ENCODE results near the gene DGKI.
"Not testable (repeated sequence)": the region's sequence is repeated elsewhere in the genome, so short reads cannot be mapped to it uniquely, and the experiment has no call there.

The DGKI gene

GRCh38 chr7:137836113-137836509, 10.7 kb downstream of the DGKI start:
- Histone ChIP-seq H3K27ac (ENCODE audit: low read length) (no peak overlapping the region), H3K36me3 (ENCODE audit: control insufficient read depth, insufficient read depth, low read length) (no peaks in the 10 kb centered on the region), H3K27me3 (ENCODE audit: control insufficient read depth, insufficient read depth, low read length) (no peaks in the 10 kb centered on the region), H3K9me3 (ENCODE audit: control insufficient read depth, insufficient read depth, low read length) (peaks cover 4% of the 10 kb centered on the region), H3K4me3 (ENCODE audit: low read length) (no peak overlapping the region), H3K4me1 (ENCODE audit: control insufficient read depth, insufficient read depth, low read length) (peaks cover 2% of the 10 kb centered on the region; the same call in 1 of the 2 replicates)
- no CpG with 5 or more reads among the region's 3 CpGs for WGBS (ENCODE audit: insufficient coverage, insufficient read length)
- DNase-seq (ENCODE audit: low read depth, low spot score), result no peak

- H3K27ac ChIP-seq (ENCODE audit: low read length), result no peak overlapping the region
- peaks cover 2% of the 10 kb centered on the region; the same call in 1 of the 2 replicates for H3K4me1 ChIP-seq (ENCODE audit: control insufficient read depth, insufficient read depth, low read length)
- no peak overlapping the region for H3K4me3 ChIP-seq (ENCODE audit: low read length)
- no peaks in the 10 kb centered on the region for H3K36me3 ChIP-seq (ENCODE audit: control insufficient read depth, insufficient read depth, low read length)
- DNase-seq (ENCODE audit: low read depth, low spot score), result no peak
- no peaks in the 10 kb centered on the region for H3K27me3 ChIP-seq (ENCODE audit: control insufficient read depth, insufficient read depth, low read length)
- 100% methylated on average over 1 of the region's 3 CpGs for WGBS (ENCODE audit: insufficient coverage, insufficient read length)
- H3K9me3 ChIP-seq (ENCODE audit: control insufficient read depth, insufficient read depth, low read length), result peaks cover 4% of the 10 kb centered on the region
Observed at GRCh38 chr7:137835486-137836112, 11.2 kb downstream of the DGKI start.

GRCh38 chr7:137834552-137834951, 12.2 kb downstream of the DGKI start:
- Histone ChIP-seq H3K4me1 (ENCODE audit: control insufficient read depth, insufficient read depth, low read length) (peaks cover 2% of the 10 kb centered on the region; the same call in 1 of the 2 replicates), H3K27me3 (ENCODE audit: control insufficient read depth, insufficient read depth, low read length) (no peaks in the 10 kb centered on the region), H3K9me3 (ENCODE audit: control insufficient read depth, insufficient read depth, low read length) (peaks cover 4% of the 10 kb centered on the region), H3K4me3 (ENCODE audit: low read length) (no peak overlapping the region), H3K36me3 (ENCODE audit: control insufficient read depth, insufficient read depth, low read length) (no peaks in the 10 kb centered on the region), H3K27ac (ENCODE audit: low read length) (no peak overlapping the region)
- no CpG with 5 or more reads among the region's 1 CpG for WGBS (ENCODE audit: insufficient coverage, insufficient read length)
- DNase-seq (ENCODE audit: low read depth, low spot score), result no peak

- H3K36me3 ChIP-seq (ENCODE audit: control insufficient read depth, insufficient read depth, low read length); H3K4me3 ChIP-seq (ENCODE audit: low read length); DNase-seq (ENCODE audit: low read depth, low spot score); H3K4me1 ChIP-seq (ENCODE audit: control insufficient read depth, insufficient read depth, low read length); H3K27ac ChIP-seq (ENCODE audit: low read length); H3K27me3 ChIP-seq (ENCODE audit: control insufficient read depth, insufficient read depth, low read length); H3K9me3 ChIP-seq (ENCODE audit: control insufficient read depth, insufficient read depth, low read length): not testable (repeated sequence)
- no CpG with 5 or more reads among the region's 2 CpGs for WGBS (ENCODE audit: insufficient coverage, insufficient read length)
Observed at GRCh38 chr7:137832990-137833389, 13.8 kb downstream of the DGKI start.

DNA sequence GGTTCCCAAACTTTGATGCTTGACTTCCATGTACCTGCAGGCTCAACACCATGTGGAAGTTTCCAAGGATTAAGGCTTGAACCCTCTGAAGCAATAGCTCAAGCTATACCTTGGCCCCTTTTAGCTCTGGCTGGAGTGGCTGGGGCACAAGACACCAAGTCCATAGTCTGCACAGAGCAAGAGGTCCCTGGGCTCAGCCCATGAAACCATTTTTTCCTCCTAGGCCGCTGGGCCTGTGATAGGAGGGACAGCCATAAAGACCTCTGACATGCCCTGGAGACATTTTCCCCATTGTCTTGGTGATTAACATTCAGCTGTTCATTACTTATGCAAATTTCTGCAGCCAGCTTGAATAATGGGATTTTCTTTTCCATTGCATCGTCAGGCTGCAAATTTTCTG, 14.4 kb downstream of the DGKI start:
- H3K27me3 ChIP-seq (ENCODE audit: control insufficient read depth, insufficient read depth, low read length), result no peaks in the 10 kb centered on the region
- no peak overlapping the region for H3K4me3 ChIP-seq (ENCODE audit: low read length)
- peaks cover 4% of the 10 kb centered on the region for H3K9me3 ChIP-seq (ENCODE audit: control insufficient read depth, insufficient read depth, low read length)
- H3K36me3 ChIP-seq (ENCODE audit: control insufficient read depth, insufficient read depth, low read length), result no peaks in the 10 kb centered on the region
- no peak overlapping the region for H3K27ac ChIP-seq (ENCODE audit: low read length)
- no peaks in the 10 kb centered on the region for H3K4me1 ChIP-seq (ENCODE audit: control insufficient read depth, insufficient read depth, low read length)
- no CpG with 5 or more reads among the region's 2 CpGs for WGBS (ENCODE audit: insufficient coverage, insufficient read length)
- DNase-seq (ENCODE audit: low read depth, low spot score), result no peak

GRCh38 chr7:137831555-137831954, 15.2 kb downstream of the DGKI start:
- DNase-seq (ENCODE audit: low read depth, low spot score); H3K27me3 ChIP-seq (ENCODE audit: control insufficient read depth, insufficient read depth, low read length); H3K9me3 ChIP-seq (ENCODE audit: control insufficient read depth, insufficient read depth, low read length); H3K4me3 ChIP-seq (ENCODE audit: low read length); H3K4me1 ChIP-seq (ENCODE audit: control insufficient read depth, insufficient read depth, low read length); H3K27ac ChIP-seq (ENCODE audit: low read length); H3K36me3 ChIP-seq (ENCODE audit: control insufficient read depth, insufficient read depth, low read length): not testable (repeated sequence)
- no CpG with 5 or more reads among the region's 1 CpG for WGBS (ENCODE audit: insufficient coverage, insufficient read length)

DNA sequence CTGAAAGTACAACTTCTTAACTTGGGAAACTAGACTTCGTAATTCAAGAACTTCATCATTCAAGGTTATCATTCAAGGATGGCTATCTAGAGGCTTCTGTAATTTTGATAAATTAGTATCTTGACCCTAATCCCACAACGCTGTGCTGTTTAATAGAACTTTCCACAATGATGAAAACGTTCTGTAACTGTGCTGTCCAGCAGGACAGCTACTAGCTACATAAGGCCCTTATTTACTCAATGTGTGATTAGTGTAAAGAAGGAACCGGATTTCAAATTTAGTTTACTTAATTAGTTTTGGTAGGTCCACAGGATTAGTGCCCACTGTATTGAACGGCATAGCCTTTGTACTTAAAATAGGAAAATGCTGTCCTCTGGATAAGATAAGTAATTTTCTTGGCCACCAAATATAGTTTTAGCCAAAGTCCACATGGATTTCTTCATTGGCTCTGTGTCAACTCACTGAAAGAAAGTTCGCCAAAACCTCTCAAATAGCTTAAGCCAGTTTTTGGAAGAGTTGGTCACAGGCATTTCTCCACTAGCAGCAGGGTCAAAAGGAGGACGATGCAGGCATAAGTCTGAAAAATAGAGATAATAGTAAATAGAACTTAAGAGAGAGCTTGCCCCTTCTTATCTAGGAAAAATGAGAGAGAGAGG, 17.3 kb downstream of the DGKI start:
- no peaks in the 10 kb centered on the region for H3K4me1 ChIP-seq (ENCODE audit: control insufficient read depth, insufficient read depth, low read length)

GRCh38 chr7:137828456-137828855, 18.3 kb downstream of the DGKI start:
- DNase-seq (ENCODE audit: low read depth, low spot score), result no peak
- no CpG with 5 or more reads among the region's 1 CpG for WGBS (ENCODE audit: insufficient coverage, insufficient read length)
- Histone ChIP-seq H3K4me1 (ENCODE audit: control insufficient read depth, insufficient read depth, low read length) (no peaks in the 10 kb centered on the region), H3K27ac (ENCODE audit: low read length) (no peak overlapping the region), H3K36me3 (ENCODE audit: control insufficient read depth, insufficient read depth, low read length) (no peaks in the 10 kb centered on the region), H3K9me3 (ENCODE audit: control insufficient read depth, insufficient read depth, low read length) (peaks cover 4% of the 10 kb centered on the region), H3K4me3 (ENCODE audit: low read length) (no peak overlapping the region), H3K27me3 (ENCODE audit: control insufficient read depth, insufficient read depth, low read length) (no peaks in the 10 kb centered on the region)

More for the DNA sequence above, 17.3 kb downstream of the DGKI start:
- H3K9me3 ChIP-seq (ENCODE audit: control insufficient read depth, insufficient read depth, low read length), result peaks cover 4% of the 10 kb centered on the region
- WGBS (ENCODE audit: insufficient coverage, insufficient read length), result no CpG with 5 or more reads among the region's 7 CpGs
- no peak overlapping the region for H3K4me3 ChIP-seq (ENCODE audit: low read length)
- no peak overlapping the region for H3K27ac ChIP-seq (ENCODE audit: low read length)
- no peaks in the 10 kb centered on the region for H3K36me3 ChIP-seq (ENCODE audit: control insufficient read depth, insufficient read depth, low read length)
- DNase-seq (ENCODE audit: low read depth, low spot score), result no peak
- H3K27me3 ChIP-seq (ENCODE audit: control insufficient read depth, insufficient read depth, low read length), result no peaks in the 10 kb centered on the region

- no peaks in the 10 kb centered on the region for H3K9me3 ChIP-seq (ENCODE audit: control insufficient read depth, insufficient read depth, low read length)
- DNase-seq (ENCODE audit: low read depth, low spot score), result no peak
- H3K27ac ChIP-seq (ENCODE audit: low read length), result no peak overlapping the region
Observed at GRCh38 chr7:137825489-137825888, 21.3 kb downstream of the DGKI start.

DNA sequence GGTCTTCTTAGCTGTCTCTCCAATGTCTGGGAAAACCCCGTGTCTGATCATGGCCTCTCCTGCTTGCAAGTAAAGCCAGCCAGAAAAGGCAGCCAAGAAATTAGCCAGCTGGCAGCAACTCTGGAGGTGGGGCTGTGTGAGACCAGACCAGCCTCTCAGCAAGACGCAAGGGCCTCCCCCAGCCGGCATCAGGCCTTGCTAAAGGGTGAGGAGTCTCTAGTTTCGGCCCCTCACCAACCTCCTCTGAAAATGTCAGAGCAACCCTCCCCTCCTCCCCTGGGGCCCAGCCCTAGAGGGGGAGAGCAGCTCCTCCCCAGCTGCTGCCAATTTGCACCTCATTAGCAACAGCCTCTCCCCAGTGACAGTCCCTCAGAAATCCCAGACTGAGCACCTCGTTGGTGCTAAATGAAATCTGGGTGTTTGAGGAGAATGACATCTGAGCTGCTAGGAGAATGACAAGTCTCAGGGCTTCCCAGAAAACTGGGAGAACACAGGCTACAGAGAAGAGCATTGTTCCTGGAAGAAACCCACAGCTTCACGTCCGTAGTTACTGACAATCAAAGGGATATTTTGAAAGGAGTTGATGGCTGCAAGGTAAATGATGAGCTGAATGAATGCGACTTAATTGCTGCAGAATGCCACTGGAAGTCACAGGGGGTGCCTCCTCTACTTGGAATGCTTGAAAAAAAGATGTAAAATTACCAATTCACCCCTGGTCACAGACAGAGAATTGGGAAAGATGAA, 25.9 kb downstream of the DGKI start:
- Histone ChIP-seq H3K27ac (ENCODE audit: low read length) (no peak overlapping the region), H3K4me1 (ENCODE audit: control insufficient read depth, insufficient read depth, low read length) (peaks cover 4% of the 10 kb centered on the region), H3K27me3 (ENCODE audit: control insufficient read depth, insufficient read depth, low read length) (no peaks in the 10 kb centered on the region), H3K4me3 (ENCODE audit: low read length) (no peak overlapping the region), H3K9me3 (ENCODE audit: control insufficient read depth, insufficient read depth, low read length) (no peaks in the 10 kb centered on the region), H3K36me3 (ENCODE audit: control insufficient read depth, insufficient read depth, low read length) (no peaks in the 10 kb centered on the region)
- peak; percentile 13 for DNase-seq (ENCODE audit: low read depth, low spot score)
- whole genome bisulfite sequencing (ENCODE audit: insufficient coverage, insufficient read length), result no CpG with 5 or more reads among the region's 8 CpGs

More at GRCh38 chr7:137825489-137825888, 21.3 kb downstream of the DGKI start:
- Histone ChIP-seq H3K4me1 (ENCODE audit: control insufficient read depth, insufficient read depth, low read length) (no peaks in the 10 kb centered on the region), H3K4me3 (ENCODE audit: low read length) (no peak overlapping the region), H3K27me3 (ENCODE audit: control insufficient read depth, insufficient read depth, low read length) (no peaks in the 10 kb centered on the region), H3K36me3 (ENCODE audit: control insufficient read depth, insufficient read depth, low read length) (no peaks in the 10 kb centered on the region)
- WGBS (ENCODE audit: insufficient coverage, insufficient read length), result 100% methylated on average over 1 of the region's 3 CpGs

All from iPS DF 6.9 (cell line).